GM12878 (cell line): ENCODE measurements around the gene UPK1B. TPM values are rescaled to one million over a fixed set of nuclear protein-coding genes. Genes with fewer than 3 reads are reported as not detected.

Experiments used
- ATAC-seq: fragments of 200-7000 bp; cut with Tn5 transposase; 3 replicates; pipeline ENCODE4 v1.9.1; 2020; ENCODE audit warnings: mild to moderate bottlenecking, moderate library complexity
- BruUV-seq: library from RNA; stranded (reverse); fragments of 400-500 nt; replicated peaks from 2 replicates; lab custom pipeline; 2021; lab: Mats Ljungman, UMichigan
- CTCF ChIA-PET: fragments of 300-600 bp; sonication (Branson Sonifier 250); formaldehyde crosslinking; extraction: SDS; loops from one replicate; lab custom pipeline; 2021; ENCODE audit warnings: inconsistent platforms; lab: Yijun Ruan, JAX
- POLR2A ChIA-PET: fragments of 350-600 bp; formaldehyde crosslinking; extraction: SDS; loops from one replicate; lab custom pipeline; 2021; ENCODE audit warnings: inconsistent platforms; lab: Charles Lee
- RAD21 ChIA-PET: fragments of 300-600 bp; sonication (Branson Sonifier 250); formaldehyde crosslinking; loops from one replicate; lab custom pipeline; 2023; ENCODE audit warnings: antibody characterized with exemption; ENCODE audit not compliant: unreplicated experiment; lab: Charles Lee
- SMC1A ChIA-PET: fragments of 300-600 bp; sonication (Branson Sonifier 250); formaldehyde crosslinking; loops from one replicate; lab custom pipeline; 2023; ENCODE audit not compliant: unreplicated experiment, uncharacterized antibody; lab: Charles Lee
- DNase-seq: peaks from one replicate; pipeline ENCODE4 v3.0.0-alpha.2; 2011; ENCODE audit warnings: low read depth, low spot score
- FAIRE-seq: peaks from 3 replicates; lab custom pipeline; 2011; peaks lifted over from hg19 to GRCh38; lab: Jason Lieb, UNC
- H2AFZ ChIP-seq: 2 replicates; pipeline ENCODE4 v1.6.0; 2011; ENCODE audit warnings: low read depth, low read length, control low read depth; ENCODE audit not compliant: control insufficient read depth
- H3K27ac ChIP-seq: 2 replicates; pipeline ENCODE4 v1.5.1; 2011; ENCODE audit warnings: control low read depth; ENCODE audit not compliant: control insufficient read depth, insufficient read depth
- H3K27me3 ChIP-seq, 2 experiments: replicated peaks in 1 of 2; 2 replicates each; pipeline versions ENCODE4 v1.6.0 to v1.6.1; 2011; ENCODE audit warnings: low read length in 1 of 2; ENCODE audit not compliant: control insufficient read depth in 2 of 2, insufficient read depth in 2 of 2
- H3K36me3 ChIP-seq, 2 experiments: 2 replicates each; pipeline ENCODE4 v1.5.1; 2011; ENCODE audit warnings: low read length in 1 of 2; ENCODE audit not compliant: control insufficient read depth in 2 of 2, insufficient read depth in 2 of 2
- H3K4me1 ChIP-seq: 2 replicates; pipeline ENCODE4 v1.6.1; 2011; ENCODE audit warnings: mild to moderate bottlenecking, low read length, moderate library complexity, mixed read lengths; ENCODE audit not compliant: control insufficient read depth, insufficient read depth
- H3K4me2 ChIP-seq: 2 replicates; pipeline ENCODE4 v1.6.0; 2011; ENCODE audit warnings: control low read depth; ENCODE audit not compliant: control insufficient read depth, insufficient read depth
- H3K4me3 ChIP-seq: fragments of 200-600 bp; sonication (generic); 2 replicates; pipeline ENCODE4 v1.5.1; 2016
- H3K79me2 ChIP-seq: 2 replicates; pipeline ENCODE4 v1.6.0; 2011; ENCODE audit warnings: low read length; ENCODE audit not compliant: control insufficient read depth, insufficient read depth
- H3K9ac ChIP-seq: 2 replicates; pipeline ENCODE4 v1.8.0; 2011; ENCODE audit warnings: low read length, control low read depth, mixed read lengths; ENCODE audit not compliant: control insufficient read depth, insufficient read depth
- H3K9me3 ChIP-seq: replicated peaks from 3 replicates; pipeline ENCODE4 v1.5.1; 2011; ENCODE audit warnings: mild to moderate bottlenecking, low read length; ENCODE audit not compliant: control insufficient read depth, insufficient read depth
- H4K20me1 ChIP-seq: 2 replicates; pipeline ENCODE4 v1.6.0; 2011; ENCODE audit not compliant: control insufficient read depth, insufficient read depth
- BRCA1 ChIP-seq: IDR thresholded peaks from 2 replicates; pipeline ENCODE4 v1.6.1; 2011; ENCODE audit warnings: low read depth, low read length, improper control_type of control experiment
- CREB1 ChIP-seq: IDR thresholded peaks from 2 replicates; pipeline ENCODE4 v1.6.1; 2012; ENCODE audit warnings: low read depth, mild to moderate bottlenecking, inconsistent platforms
- GATAD2B ChIP-seq: fragments of 450-650 bp; conservative IDR thresholded peaks from 2 replicates; pipeline ENCODE4 v1.6.1; 2017; ENCODE audit warnings: low read depth, mild to moderate bottlenecking, moderate library complexity
- HDGF ChIP-seq: fragments of 450-650 bp; IDR thresholded peaks from 2 replicates; pipeline ENCODE4 v1.6.1; 2016; ENCODE audit warnings: antibody characterized with exemption
- MTA2 ChIP-seq: fragments of 450-650 bp; IDR thresholded peaks from 2 replicates; pipeline ENCODE4 v1.6.1; 2016; ENCODE audit warnings: low read depth, mild to moderate bottlenecking, moderate library complexity
- MXI1 ChIP-seq: fragments of 150-350 bp; IDR thresholded peaks from 2 replicates; pipeline ENCODE4 v1.6.1; 2011; ENCODE audit warnings: low read depth, mild to moderate bottlenecking, inconsistent platforms, low read length, improper control_type of control experiment
- PAX5 ChIP-seq: IDR thresholded peaks from 2 replicates; pipeline ENCODE4 v1.6.1; 2011; ENCODE audit warnings: low read depth, low read length, borderline replicate concordance
- RBBP5 ChIP-seq: fragments of 200-600 bp; sonication (generic); conservative IDR thresholded peaks from 2 replicates; pipeline ENCODE4 v1.6.1; 2016
- SMARCA5 ChIP-seq: fragments of 450-650 bp; IDR thresholded peaks from 2 replicates; pipeline ENCODE4 v1.6.1; 2017; ENCODE audit warnings: mild to moderate bottlenecking
- ZBED1 ChIP-seq: IDR thresholded peaks from 2 replicates; pipeline ENCODE4 v1.6.1; 2016; ENCODE audit warnings: borderline replicate concordance
- ZNF217 ChIP-seq: fragments of 450-650 bp; IDR thresholded peaks from 2 replicates; pipeline ENCODE4 v1.6.1; 2017; ENCODE audit warnings: antibody characterized with exemption, mild to moderate bottlenecking
- ZNF622 ChIP-seq: fragments of 450-650 bp; IDR thresholded peaks from 2 replicates; pipeline ENCODE4 v1.6.1; 2017; ENCODE audit warnings: mild to moderate bottlenecking, inconsistent platforms
- WGBS: methylation state at CpG from one replicate; pipeline ENCODE4 v1.1.6; 2016; ENCODE audit warnings: low lambda C conversion rate; ENCODE audit not compliant: insufficient replicate concordance, insufficient coverage; ENCODE audit errors: missing lambda C conversion rate; 5-methylcytosine and 5-hydroxymethylcytosine counted together
- in situ Hi-C: fragments of 300-500 bp; cut with MboI; formaldehyde crosslinking; loops from 9 replicates; pipeline ENCODE4 v1.14.3; 2018; ENCODE audit warnings: mixed read lengths
- intact Hi-C: fragments of 100-400 bp; cut with micrococcal nuclease; formaldehyde crosslinking; loops from one replicate; pipeline ENCODE4 v1.14.2; 2022; ENCODE audit not compliant: unreplicated experiment
- polyA plus RNA-seq, 11 experiments: library from polyadenylated mRNA; depleted of rRNA in 4 of 11; unstranded in 6 of 11; stranded (reverse) in 5 of 11; fragments of >200 nt; fragmentation: Nextera tagmentation in 4 of 11; fragmentation: Illumina TruSeq in 1 of 11; extraction: Ambion mirVana in 4 of 11; extraction: Trizol in 1 of 11; gene quantifications; 1 replicate in 1 of 11; 2 replicates in 10 of 11; pipeline versions ENCODE4 v1.2.1 to v1.2.3, GENCODE V29; 2011 to 2016; ENCODE audit warnings: inconsistent platforms in 2 of 11, missing spikeins in 2 of 11, low read depth in 1 of 11
- total RNA-seq, 4 experiments: library from RNA; depleted of rRNA in 3 of 4; stranded (reverse); fragments of >200 nt in 3 of 4; fragmentation: Illumina TruSeq in 1 of 4; extraction: Trizol in 1 of 4; gene quantifications; 2 replicates each; pipeline versions ENCODE4 v1.2.1 to v1.2.3, GENCODE V29; 2013 to 2021
- TF ChIP-seq, protein P1 (sequence below): fragments of 450-650 bp; IDR thresholded peaks from 2 replicates; pipeline ENCODE4 v1.6.1; 2017; ENCODE audit warnings: mild to moderate bottlenecking, moderate library complexity
- TF ChIP-seq, protein P2 (sequence below): fragments of 450-650 bp; IDR thresholded peaks from 2 replicates; pipeline ENCODE4 v1.6.1; 2017; ENCODE audit warnings: low read depth, mild to moderate bottlenecking, moderate library complexity

Gene UPK1B
- total and polyA plus RNA-seq, 10 of the 15 experiments (the other 5 are each of a cell fraction or from before 2014, with no cell fraction given): not detected

DNA sequence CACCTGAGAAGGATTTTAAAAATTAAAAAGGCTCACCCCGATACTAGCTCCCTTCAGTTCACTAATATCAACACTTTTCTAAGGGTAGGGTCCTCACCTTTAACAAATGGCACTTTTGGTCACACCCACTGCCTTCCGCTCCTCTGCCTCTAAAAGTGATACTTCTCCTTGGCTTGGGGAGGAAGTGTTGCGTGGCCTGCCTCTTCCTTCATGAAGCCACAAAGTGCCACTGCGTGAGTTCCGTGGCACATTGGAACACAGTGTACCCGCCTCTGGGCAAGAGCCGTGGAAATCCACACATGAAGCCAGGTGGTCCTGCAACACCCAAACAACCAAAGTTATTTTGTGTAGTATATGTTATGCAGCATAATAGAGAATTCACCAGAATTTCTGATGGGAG, 63.4 kb downstream of the UPK1B start:
- no peak for DNase-seq
- H3K36me3 ChIP-seq: peaks cover 0 to 1% of the 10 kb centered on the region in 2 experiments; a peak in 3 of 4 replicates
- ChIA-PET RAD21 (no interaction called here), POLR2A (no interaction called here), SMC1A (no interaction called here), CTCF (interaction anchor here (0.9 to 2.1 kb wide), 3 partner anchors 9 to 355 kb away, joined by 3 to 7 read pairs (median 4); no protein-coding TSS in a partner anchor)
- H4K20me1 ChIP-seq: no peaks in the 10 kb centered on the region
- TF ChIP-seq ZNF622 (no peak), PAX5 (peak; percentile 67; the same call in 1 of the 2 replicates)
- in situ Hi-C loops (loop anchor here (10.0 kb wide), 1 partner anchor 352 kb away; no protein-coding TSS in a partner anchor), intact Hi-C loops (no loop called here)
- peaks cover 4% of the 10 kb centered on the region; the same call in 1 of the 2 replicates for H3K4me1 ChIP-seq
- FAIRE-seq: no peak
- H3K4me3 ChIP-seq: no peak overlapping the region
- H2AFZ ChIP-seq: no peak overlapping the region
- peaks cover 19% of the 10 kb centered on the region for H3K79me2 ChIP-seq
- no peak overlapping the region for H3K4me2 ChIP-seq
- no peak overlapping the region for H3K9ac ChIP-seq
- no peak overlapping the region for H3K27ac ChIP-seq
- 68% methylated on average over 7 of the region's 7 CpGs for WGBS
- no TSS peak for BruUV-seq
- ATAC-seq: no peak
- H3K27me3 ChIP-seq: no peaks in the 10 kb centered on the region
- no peaks in the 10 kb centered on the region for H3K9me3 ChIP-seq

DNA sequence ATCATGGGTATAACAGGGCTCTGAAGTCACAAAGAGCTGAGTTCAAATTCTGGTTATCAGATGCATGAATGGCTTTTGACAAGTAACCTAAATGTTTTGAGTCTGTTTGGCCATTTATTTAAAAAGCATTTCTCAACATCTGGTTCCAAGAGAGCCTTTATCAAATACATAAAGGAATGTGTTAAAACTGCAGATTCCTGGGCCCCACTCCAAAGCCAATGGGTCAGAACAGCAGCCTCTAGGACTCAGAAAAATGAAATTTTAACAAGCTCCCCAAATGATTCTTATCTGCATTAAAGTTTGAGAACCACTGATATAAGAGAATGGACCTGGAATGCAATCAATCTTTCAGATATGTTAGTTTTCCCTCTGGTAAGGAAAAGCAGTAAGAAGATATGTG, 63.9 kb downstream of the UPK1B start:
- ChIA-PET RAD21 (interaction anchor here (1.3 kb wide), 1 partner anchor 57 kb away, joined by 3 read pairs; the partner anchor contains the start of gene ARHGAP31), CTCF (interaction anchor here (0.9 to 2.1 kb wide), 3 partner anchors 10 to 356 kb away, joined by 3 to 7 read pairs (median 4); no protein-coding TSS in a partner anchor), POLR2A (interaction anchor here (1.1 kb wide), 1 partner anchor 11 kb away, joined by 3 read pairs; no protein-coding TSS in a partner anchor), SMC1A (interaction anchor here (0.8 to 0.9 kb wide), 3 partner anchors 62 to 355 kb away, joined by 3 to 4 read pairs (median 3); no protein-coding TSS in a partner anchor)
- Histone ChIP-seq H4K20me1 (no peaks in the 10 kb centered on the region), H3K27ac (no peak overlapping the region), H3K79me2 (peaks cover 19% of the 10 kb centered on the region), H3K4me3 (no peak overlapping the region), H3K9ac (no peak overlapping the region), H3K4me2 (no peak overlapping the region), H3K4me1 (peaks cover 4% of the 10 kb centered on the region; the same call in 1 of the 2 replicates), H3K9me3 (no peaks in the 10 kb centered on the region), H2AFZ (no peak overlapping the region), H3K36me3 (peaks cover 0 to 1% of the 10 kb centered on the region in 2 experiments; a peak in 3 of 4 replicates), H3K27me3 (no peaks in the 10 kb centered on the region)
- FAIRE-seq: no peak
- intact Hi-C loops: no loop called here
- in situ Hi-C loops: loop anchor here (10.0 kb wide), 1 partner anchor 352 kb away; no protein-coding TSS in a partner anchor
- no peak for ATAC-seq
- no peak for DNase-seq
- TSS peak; percentile 2 for BruUV-seq
- TF ChIP-seq SMARCA5: no peak
- TF ChIP-seq HDGF: no peak
- no peak for TF ChIP-seq ZNF217
- TF ChIP-seq RBBP5: no peak
- TF ChIP-seq, protein P1, sequence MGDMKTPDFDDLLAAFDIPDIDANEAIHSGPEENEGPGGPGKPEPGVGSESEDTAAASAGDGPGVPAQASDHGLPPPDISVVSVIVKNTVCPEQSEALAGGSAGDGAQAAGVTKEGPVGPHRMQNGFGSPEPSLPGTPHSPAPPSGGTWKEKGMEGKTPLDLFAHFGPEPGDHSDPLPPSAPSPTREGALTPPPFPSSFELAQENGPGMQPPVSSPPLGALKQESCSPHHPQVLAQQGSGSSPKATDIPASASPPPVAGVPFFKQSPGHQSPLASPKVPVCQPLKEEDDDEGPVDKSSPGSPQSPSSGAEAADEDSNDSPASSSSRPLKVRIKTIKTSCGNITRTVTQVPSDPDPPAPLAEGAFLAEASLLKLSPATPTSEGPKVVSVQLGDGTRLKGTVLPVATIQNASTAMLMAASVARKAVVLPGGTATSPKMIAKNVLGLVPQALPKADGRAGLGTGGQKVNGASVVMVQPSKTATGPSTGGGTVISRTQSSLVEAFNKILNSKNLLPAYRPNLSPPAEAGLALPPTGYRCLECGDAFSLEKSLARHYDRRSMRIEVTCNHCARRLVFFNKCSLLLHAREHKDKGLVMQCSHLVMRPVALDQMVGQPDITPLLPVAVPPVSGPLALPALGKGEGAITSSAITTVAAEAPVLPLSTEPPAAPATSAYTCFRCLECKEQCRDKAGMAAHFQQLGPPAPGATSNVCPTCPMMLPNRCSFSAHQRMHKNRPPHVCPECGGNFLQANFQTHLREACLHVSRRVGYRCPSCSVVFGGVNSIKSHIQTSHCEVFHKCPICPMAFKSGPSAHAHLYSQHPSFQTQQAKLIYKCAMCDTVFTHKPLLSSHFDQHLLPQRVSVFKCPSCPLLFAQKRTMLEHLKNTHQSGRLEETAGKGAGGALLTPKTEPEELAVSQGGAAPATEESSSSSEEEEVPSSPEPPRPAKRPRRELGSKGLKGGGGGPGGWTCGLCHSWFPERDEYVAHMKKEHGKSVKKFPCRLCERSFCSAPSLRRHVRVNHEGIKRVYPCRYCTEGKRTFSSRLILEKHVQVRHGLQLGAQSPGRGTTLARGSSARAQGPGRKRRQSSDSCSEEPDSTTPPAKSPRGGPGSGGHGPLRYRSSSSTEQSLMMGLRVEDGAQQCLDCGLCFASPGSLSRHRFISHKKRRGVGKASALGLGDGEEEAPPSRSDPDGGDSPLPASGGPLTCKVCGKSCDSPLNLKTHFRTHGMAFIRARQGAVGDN: no peak
- TF ChIP-seq, protein P2, sequence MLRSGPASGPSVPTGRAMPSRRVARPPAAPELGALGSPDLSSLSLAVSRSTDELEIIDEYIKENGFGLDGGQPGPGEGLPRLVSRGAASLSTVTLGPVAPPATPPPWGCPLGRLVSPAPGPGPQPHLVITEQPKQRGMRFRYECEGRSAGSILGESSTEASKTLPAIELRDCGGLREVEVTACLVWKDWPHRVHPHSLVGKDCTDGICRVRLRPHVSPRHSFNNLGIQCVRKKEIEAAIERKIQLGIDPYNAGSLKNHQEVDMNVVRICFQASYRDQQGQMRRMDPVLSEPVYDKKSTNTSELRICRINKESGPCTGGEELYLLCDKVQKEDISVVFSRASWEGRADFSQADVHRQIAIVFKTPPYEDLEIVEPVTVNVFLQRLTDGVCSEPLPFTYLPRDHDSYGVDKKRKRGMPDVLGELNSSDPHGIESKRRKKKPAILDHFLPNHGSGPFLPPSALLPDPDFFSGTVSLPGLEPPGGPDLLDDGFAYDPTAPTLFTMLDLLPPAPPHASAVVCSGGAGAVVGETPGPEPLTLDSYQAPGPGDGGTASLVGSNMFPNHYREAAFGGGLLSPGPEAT: no peak
- TF ChIP-seq ZBED1: no peak
- no peak for TF ChIP-seq MXI1
- no peak for TF ChIP-seq CREB1
- TF ChIP-seq BRCA1: no peak
- TF ChIP-seq MTA2: no peak
- no peak for TF ChIP-seq GATAD2B
